ENCODE results near the gene TRANK1. TPM values are rescaled to one million over a fixed set of nuclear protein-coding genes. Genes with fewer than 3 reads are reported as not detected.

The TRANK1 gene
- total RNA-seq, 1 experiment from 2014 or later = 1.1 TPM

DNA sequence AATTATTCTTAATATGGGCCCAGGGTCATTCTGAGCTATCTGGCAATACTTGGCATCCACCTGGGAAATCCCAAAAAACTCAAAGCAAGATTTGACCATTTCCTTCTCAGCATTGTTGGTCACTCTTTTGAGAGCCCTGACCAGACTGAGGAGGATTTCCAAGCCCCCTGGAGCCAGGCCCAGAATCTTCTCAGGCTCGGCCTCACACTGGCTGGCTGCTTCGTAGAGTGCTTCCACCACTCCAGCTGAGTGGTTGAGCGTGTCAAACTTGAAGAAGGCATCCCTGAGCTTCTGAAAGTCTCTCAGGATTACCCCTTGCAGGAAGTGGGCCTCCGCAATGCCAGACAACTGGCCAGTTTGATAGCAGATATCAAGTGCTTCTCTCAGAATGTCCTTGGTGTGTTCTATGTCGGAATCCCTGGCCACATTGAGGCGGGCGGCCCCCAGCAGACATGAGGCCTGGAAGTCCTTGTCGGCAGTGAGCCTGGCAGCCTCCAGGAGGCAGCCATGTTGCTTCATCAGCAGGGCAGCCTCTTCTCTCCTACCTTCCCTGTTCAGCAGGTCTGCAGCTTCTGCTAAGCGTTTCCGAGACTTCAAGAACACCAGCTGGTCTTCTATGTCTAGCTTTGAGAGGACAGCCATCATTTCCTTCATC lies 111.6 kb downstream of the TRANK1 start (continued):
- TF ChIP-seq, protein P1, sequence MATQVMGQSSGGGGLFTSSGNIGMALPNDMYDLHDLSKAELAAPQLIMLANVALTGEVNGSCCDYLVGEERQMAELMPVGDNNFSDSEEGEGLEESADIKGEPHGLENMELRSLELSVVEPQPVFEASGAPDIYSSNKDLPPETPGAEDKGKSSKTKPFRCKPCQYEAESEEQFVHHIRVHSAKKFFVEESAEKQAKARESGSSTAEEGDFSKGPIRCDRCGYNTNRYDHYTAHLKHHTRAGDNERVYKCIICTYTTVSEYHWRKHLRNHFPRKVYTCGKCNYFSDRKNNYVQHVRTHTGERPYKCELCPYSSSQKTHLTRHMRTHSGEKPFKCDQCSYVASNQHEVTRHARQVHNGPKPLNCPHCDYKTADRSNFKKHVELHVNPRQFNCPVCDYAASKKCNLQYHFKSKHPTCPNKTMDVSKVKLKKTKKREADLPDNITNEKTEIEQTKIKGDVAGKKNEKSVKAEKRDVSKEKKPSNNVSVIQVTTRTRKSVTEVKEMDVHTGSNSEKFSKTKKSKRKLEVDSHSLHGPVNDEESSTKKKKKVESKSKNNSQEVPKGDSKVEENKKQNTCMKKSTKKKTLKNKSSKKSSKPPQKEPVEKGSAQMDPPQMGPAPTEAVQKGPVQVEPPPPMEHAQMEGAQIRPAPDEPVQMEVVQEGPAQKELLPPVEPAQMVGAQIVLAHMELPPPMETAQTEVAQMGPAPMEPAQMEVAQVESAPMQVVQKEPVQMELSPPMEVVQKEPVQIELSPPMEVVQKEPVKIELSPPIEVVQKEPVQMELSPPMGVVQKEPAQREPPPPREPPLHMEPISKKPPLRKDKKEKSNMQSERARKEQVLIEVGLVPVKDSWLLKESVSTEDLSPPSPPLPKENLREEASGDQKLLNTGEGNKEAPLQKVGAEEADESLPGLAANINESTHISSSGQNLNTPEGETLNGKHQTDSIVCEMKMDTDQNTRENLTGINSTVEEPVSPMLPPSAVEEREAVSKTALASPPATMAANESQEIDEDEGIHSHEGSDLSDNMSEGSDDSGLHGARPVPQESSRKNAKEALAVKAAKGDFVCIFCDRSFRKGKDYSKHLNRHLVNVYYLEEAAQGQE (IDR thresholded peaks at IDR 0.05; ENCODE audit: low read depth) = no peak
- TF ChIP-seq, protein P2, sequence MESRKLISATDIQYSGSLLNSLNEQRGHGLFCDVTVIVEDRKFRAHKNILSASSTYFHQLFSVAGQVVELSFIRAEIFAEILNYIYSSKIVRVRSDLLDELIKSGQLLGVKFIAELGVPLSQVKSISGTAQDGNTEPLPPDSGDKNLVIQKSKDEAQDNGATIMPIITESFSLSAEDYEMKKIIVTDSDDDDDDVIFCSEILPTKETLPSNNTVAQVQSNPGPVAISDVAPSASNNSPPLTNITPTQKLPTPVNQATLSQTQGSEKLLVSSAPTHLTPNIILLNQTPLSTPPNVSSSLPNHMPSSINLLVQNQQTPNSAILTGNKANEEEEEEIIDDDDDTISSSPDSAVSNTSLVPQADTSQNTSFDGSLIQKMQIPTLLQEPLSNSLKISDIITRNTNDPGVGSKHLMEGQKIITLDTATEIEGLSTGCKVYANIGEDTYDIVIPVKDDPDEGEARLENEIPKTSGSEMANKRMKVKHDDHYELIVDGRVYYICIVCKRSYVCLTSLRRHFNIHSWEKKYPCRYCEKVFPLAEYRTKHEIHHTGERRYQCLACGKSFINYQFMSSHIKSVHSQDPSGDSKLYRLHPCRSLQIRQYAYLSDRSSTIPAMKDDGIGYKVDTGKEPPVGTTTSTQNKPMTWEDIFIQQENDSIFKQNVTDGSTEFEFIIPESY (IDR thresholded peaks at IDR 0.05; ENCODE audit: extremely low read depth, insufficient replicate concordance, low read length) = no peak
- TF ChIP-seq EGR1 (IDR thresholded peaks at IDR 0.05; ENCODE audit: low read depth) (no peak), EZH2phosphoT487 (IDR thresholded peaks at IDR 0.05; ENCODE audit: borderline replicate concordance) (no peak), ZNF274 (IDR thresholded peaks at IDR 0.05; ENCODE audit: low read depth, low read length) (no peak), EZH2 (IDR thresholded peaks at IDR 0.05) (no peak)

- H3K4me2 ChIP-seq (ENCODE audit: low read length) = no peak overlapping the region
- H3K36me3 ChIP-seq (ENCODE audit: control insufficient read depth in 1 of 2, insufficient read depth in 2 of 2, low read length in 2 of 2) = no peaks in the 10 kb centered on the region
- no peak overlapping the region for H2AFZ ChIP-seq (ENCODE audit: low read depth, low read length, poor library complexity, severe bottlenecking)
- no peak overlapping the region for H3K9ac ChIP-seq (ENCODE audit: low read length)
- no peaks in the 10 kb centered on the region for H3K9me3 ChIP-seq (ENCODE audit: control insufficient read depth in 1 of 2, insufficient read depth in 1 of 2, low read depth in 1 of 2, low read length in 2 of 2)
- H3K4me1 ChIP-seq (ENCODE audit: control insufficient read depth in 1 of 2, insufficient read depth in 2 of 2, low read length in 2 of 2) = no peaks in the 10 kb centered on the region
- no TSS peak for BruUV-seq (replicated peaks)
- POLR2A ChIA-PET = no interaction called here
- no peaks in the 10 kb centered on the region for H3K79me2 ChIP-seq (ENCODE audit: insufficient read depth, low read length)
- DNase-seq (ENCODE audit: low read depth, low spot score) (no peak), ATAC-seq (no peak)
- H4K20me1 ChIP-seq (ENCODE audit: insufficient read depth) = no peaks in the 10 kb centered on the region
- RAD21 ChIA-PET (ENCODE audit: low non-redundant PET in 1 of 2, low total read pairs in 2 of 2, uncharacterized antibody in 2 of 2, unreplicated experiment in 2 of 2) = no interaction called here
- no peaks in the 10 kb centered on the region for H3K9me2 ChIP-seq (ENCODE audit: insufficient read depth)
- H3K27ac ChIP-seq (ENCODE audit: low read depth, low read length) = no peak overlapping the region
- TF ChIP-seq POLR2AphosphoS5 (IDR thresholded peaks at IDR 0.05; ENCODE audit: low read depth, low read length) = no peak
- no peak for TF ChIP-seq CBX3 (IDR thresholded peaks at IDR 0.05; ENCODE audit: low read depth)
- TF ChIP-seq CEBPB (IDR thresholded peaks at IDR 0.05; ENCODE audit: low read depth) = no peak
- TF ChIP-seq SRF (IDR thresholded peaks at IDR 0.05; ENCODE audit: low read depth) = no peak
- H3K27me3 ChIP-seq (ENCODE audit: insufficient read depth, low read length) = peaks cover 10% of the 10 kb centered on the region; the same call in 1 of the 2 replicates
- CTCF ChIA-PET = no interaction called here
- intact Hi-C loops (cut with micrococcal nuclease) = no loop called here
- no peak overlapping the region for H3K4me3 ChIP-seq (replicated peaks in 1 of 2; ENCODE audit: low read depth in 1 of 2, low read length in 2 of 2)
Measured at GRCh38 chr3:36832406-36832805, 112.4 kb downstream of the TRANK1 start.
